KMS-11 (cell line): ENCODE results near the gene SAAL1.

Source experiments
- H2AFZ ChIP-seq: fragments of 200-600 bp; sonication (generic); 2 replicates; pipeline ENCODE4 v1.6.1; 2016; ENCODE audit warnings: antibody characterized with exemption, mixed run types, low read depth
- H3K27ac ChIP-seq: fragments of 200-600 bp; sonication (generic); 2 replicates; pipeline ENCODE4 v1.6.1; 2016; ENCODE audit warnings: mild to moderate bottlenecking, mixed run types
- H3K27me3 ChIP-seq: fragments of 200-600 bp; sonication (generic); 2 replicates; pipeline ENCODE4 v1.6.1; 2017; ENCODE audit warnings: mild to moderate bottlenecking, low read depth, mixed run types, moderate library complexity; ENCODE audit not compliant: insufficient read depth
- H3K36me3 ChIP-seq: fragments of 200-600 bp; sonication (generic); 2 replicates; pipeline ENCODE4 v1.6.1; 2017; ENCODE audit warnings: mild to moderate bottlenecking, mixed run types; ENCODE audit not compliant: insufficient read depth
- H3K4me1 ChIP-seq: fragments of 200-600 bp; sonication (generic); 2 replicates; pipeline ENCODE4 v1.6.1; 2016; ENCODE audit warnings: mild to moderate bottlenecking, low read depth, mixed run types; ENCODE audit not compliant: poor library complexity, severe bottlenecking
- H3K4me2 ChIP-seq: fragments of 200-600 bp; sonication (generic); 2 replicates; pipeline ENCODE4 v1.7.0; 2016; ENCODE audit warnings: mild to moderate bottlenecking, mixed run types
- H3K4me3 ChIP-seq: fragments of 200-600 bp; sonication (generic); IDR thresholded peaks from 2 replicates; pipeline ENCODE4 v1.6.1; 2017; ENCODE audit warnings: low read depth, low read length, mixed read lengths; ENCODE audit not compliant: insufficient read depth
- H3K79me2 ChIP-seq: fragments of 200-600 bp; sonication (generic); 2 replicates; pipeline ENCODE4 v1.6.1; 2016; ENCODE audit warnings: low read depth, mixed run types; ENCODE audit not compliant: insufficient read depth
- H3K9ac ChIP-seq: fragments of 200-600 bp; sonication (generic); 2 replicates; pipeline ENCODE4 v1.6.1; 2016; ENCODE audit warnings: mild to moderate bottlenecking, mixed run types
- H4K20me1 ChIP-seq: fragments of 200-600 bp; sonication (generic); 2 replicates; pipeline ENCODE4 v1.6.1; 2016; ENCODE audit warnings: mild to moderate bottlenecking, mixed run types; ENCODE audit not compliant: insufficient read depth
- TF ChIP-seq, protein P1 (sequence below): fragments of 200-600 bp; sonication (generic); conservative IDR thresholded peaks from 2 replicates; pipeline ENCODE4 v1.6.1; 2017; ENCODE audit warnings: low read depth, mild to moderate bottlenecking, antibody characterized with exemption, low read length, moderate library complexity, mixed read lengths

Gene SAAL1

DNA sequence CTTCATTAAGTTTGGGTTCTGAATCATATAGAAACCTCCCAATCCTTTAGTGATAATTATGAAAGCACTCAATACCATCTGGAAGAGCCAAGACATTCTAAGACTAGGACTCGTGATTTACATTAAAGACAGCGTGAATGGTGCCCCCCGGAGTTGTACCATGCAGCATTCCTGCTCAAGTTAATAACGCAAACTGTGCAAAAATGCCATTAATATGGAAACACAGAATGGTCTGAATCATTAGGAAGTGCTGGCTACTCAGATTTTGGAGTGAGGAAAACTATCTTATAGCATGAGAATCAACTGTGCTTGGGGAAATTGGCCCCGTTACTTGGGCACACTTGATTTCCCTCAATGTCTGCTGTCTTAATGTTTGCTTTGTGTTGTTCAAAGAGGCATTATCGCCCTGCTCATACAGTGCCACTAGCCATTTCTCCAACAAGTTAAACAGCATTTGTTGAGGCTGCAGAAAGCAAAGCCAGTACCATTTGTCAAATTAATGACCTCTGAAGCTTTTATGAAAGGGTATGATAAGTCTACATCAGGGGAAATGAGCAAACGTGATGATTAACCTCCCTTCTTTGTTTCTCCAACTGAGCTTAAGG is 41.3 kb downstream of the SAAL1 start:
- Histone ChIP-seq H3K4me1 (no peaks in the 10 kb centered on the region), H4K20me1 (no peaks in the 10 kb centered on the region), H3K36me3 (no peaks in the 10 kb centered on the region), H3K27me3 (no peaks in the 10 kb centered on the region), H3K4me2 (no peak overlapping the region), H3K4me3 (no peak overlapping the region), H3K9ac (no peak overlapping the region), H3K79me2 (no peaks in the 10 kb centered on the region), H2AFZ (no peak overlapping the region), H3K27ac (no peak overlapping the region)
- TF ChIP-seq, protein P1, sequence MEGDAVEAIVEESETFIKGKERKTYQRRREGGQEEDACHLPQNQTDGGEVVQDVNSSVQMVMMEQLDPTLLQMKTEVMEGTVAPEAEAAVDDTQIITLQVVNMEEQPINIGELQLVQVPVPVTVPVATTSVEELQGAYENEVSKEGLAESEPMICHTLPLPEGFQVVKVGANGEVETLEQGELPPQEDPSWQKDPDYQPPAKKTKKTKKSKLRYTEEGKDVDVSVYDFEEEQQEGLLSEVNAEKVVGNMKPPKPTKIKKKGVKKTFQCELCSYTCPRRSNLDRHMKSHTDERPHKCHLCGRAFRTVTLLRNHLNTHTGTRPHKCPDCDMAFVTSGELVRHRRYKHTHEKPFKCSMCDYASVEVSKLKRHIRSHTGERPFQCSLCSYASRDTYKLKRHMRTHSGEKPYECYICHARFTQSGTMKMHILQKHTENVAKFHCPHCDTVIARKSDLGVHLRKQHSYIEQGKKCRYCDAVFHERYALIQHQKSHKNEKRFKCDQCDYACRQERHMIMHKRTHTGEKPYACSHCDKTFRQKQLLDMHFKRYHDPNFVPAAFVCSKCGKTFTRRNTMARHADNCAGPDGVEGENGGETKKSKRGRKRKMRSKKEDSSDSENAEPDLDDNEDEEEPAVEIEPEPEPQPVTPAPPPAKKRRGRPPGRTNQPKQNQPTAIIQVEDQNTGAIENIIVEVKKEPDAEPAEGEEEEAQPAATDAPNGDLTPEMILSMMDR, result no peak

DNA sequence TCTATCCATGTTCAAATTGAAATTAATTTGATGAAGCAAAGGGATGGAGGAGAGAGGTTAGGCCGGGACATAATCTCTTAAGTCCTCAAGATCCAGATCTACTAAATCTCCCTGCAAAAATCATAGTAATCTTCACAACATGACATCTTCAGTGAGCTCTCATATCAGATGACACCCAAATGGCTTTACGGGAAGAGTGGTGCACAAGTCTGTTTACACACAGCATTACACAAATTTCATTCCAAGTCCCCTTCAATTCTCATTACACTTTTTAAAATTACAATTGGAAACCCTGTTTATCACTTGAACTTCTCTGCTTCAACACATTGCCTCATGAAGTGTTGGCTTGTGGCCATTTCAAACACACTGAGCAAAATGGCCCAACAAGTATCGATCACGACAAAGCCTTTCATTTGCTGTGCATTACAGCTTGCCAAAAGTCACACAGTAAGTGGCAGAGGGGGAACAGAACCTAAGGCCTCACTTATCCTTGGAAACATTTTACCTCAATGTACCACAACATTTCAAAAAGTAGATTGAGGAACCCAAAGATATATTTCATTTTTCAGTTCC is 41.9 kb downstream of the SAAL1 start:
- no peaks in the 10 kb centered on the region for H3K79me2 ChIP-seq
- no peaks in the 10 kb centered on the region for H4K20me1 ChIP-seq
- no peak overlapping the region for H2AFZ ChIP-seq
- no peak overlapping the region for H3K4me3 ChIP-seq
- H3K36me3 ChIP-seq, result no peaks in the 10 kb centered on the region
- TF ChIP-seq, protein P1, result no peak
- no peaks in the 10 kb centered on the region for H3K27me3 ChIP-seq
- no peak overlapping the region for H3K27ac ChIP-seq
- H3K4me1 ChIP-seq, result no peaks in the 10 kb centered on the region
- H3K4me2 ChIP-seq, result no peak overlapping the region
- no peak overlapping the region for H3K9ac ChIP-seq

- Histone ChIP-seq H2AFZ (no peak overlapping the region), H3K79me2 (no peaks in the 10 kb centered on the region), H3K27me3 (no peaks in the 10 kb centered on the region), H3K9ac (no peak overlapping the region), H3K4me2 (no peak overlapping the region), H3K36me3 (no peaks in the 10 kb centered on the region), H3K27ac (no peak overlapping the region), H3K4me3 (no peak overlapping the region), H3K4me1 (no peaks in the 10 kb centered on the region), H4K20me1 (no peaks in the 10 kb centered on the region)
- TF ChIP-seq, protein P1, result no peak
These were observed 42.8 kb downstream of the SAAL1 start for GRCh38 chr11:18063125-18063524.

- Histone ChIP-seq H3K4me2 (no peak overlapping the region), H3K4me1 (peaks cover 9% of the 10 kb centered on the region), H4K20me1 (no peaks in the 10 kb centered on the region), H3K27me3 (no peaks in the 10 kb centered on the region), H3K27ac (no peak overlapping the region), H3K79me2 (no peaks in the 10 kb centered on the region), H3K9ac (no peak overlapping the region), H3K36me3 (no peaks in the 10 kb centered on the region), H3K4me3 (no peak overlapping the region), H2AFZ (no peak overlapping the region)
- TF ChIP-seq, protein P1, result no peak
These were observed 44.5 kb downstream of the SAAL1 start for GRCh38 chr11:18061351-18061750.
